SU-DHL-6 (cell line): ENCODE data around the gene CFAP251.

ENCODE experiments used
- H2AFZ ChIP-seq: fragments of 200-600 bp; sonication (generic); 2 replicates; pipeline ENCODE4 v1.6.1; 2014; ENCODE audit warnings: low read depth, mild to moderate bottlenecking, moderate library complexity, mixed read lengths, antibody characterized with exemption, low read length; ENCODE audit not compliant: severe bottlenecking
- H3F3A ChIP-seq: fragments of 200-600 bp; shearing (Covaris generic); 2 replicates; pipeline ENCODE4 v1.6.0; 2016; ENCODE audit warnings: antibody characterized with exemption, mild to moderate bottlenecking; ENCODE audit not compliant: insufficient read depth
- H3K27ac ChIP-seq: fragments of 200-600 bp; sonication (generic); 2 replicates; pipeline ENCODE4 v1.5.1; 2016; ENCODE audit warnings: low read depth, mild to moderate bottlenecking, low read length, moderate library complexity, mixed read lengths
- H3K27me3 ChIP-seq: fragments of 200-600 bp; sonication (generic), shearing (Covaris generic); 2 replicates; pipeline ENCODE4 v1.6.0; 2014; ENCODE audit warnings: mild to moderate bottlenecking, low read length
- H3K36me3 ChIP-seq: fragments of 200-600 bp; sonication (generic); 2 replicates; pipeline ENCODE4 v1.6.1; 2014; ENCODE audit warnings: mild to moderate bottlenecking, low read length, mixed read lengths
- H3K4me2 ChIP-seq: fragments of 300-600, 200-600 bp; shearing (Covaris generic), sonication (generic); 2 replicates; pipeline ENCODE4 v1.6.0; 2014; ENCODE audit warnings: low read length, low read depth, mild to moderate bottlenecking; ENCODE audit not compliant: poor library complexity, severe bottlenecking
- H3K4me3 ChIP-seq: fragments of 200-600 bp; sonication (generic); 2 replicates; pipeline ENCODE4 v1.5.1; 2014; ENCODE audit warnings: antibody characterized with exemption, low read length, mild to moderate bottlenecking, mixed read lengths; ENCODE audit not compliant: insufficient read depth, poor library complexity, severe bottlenecking
- H3K79me2 ChIP-seq: fragments of 200-600 bp; sonication (generic); 2 replicates; pipeline ENCODE4 v1.6.1; 2014; ENCODE audit warnings: mild to moderate bottlenecking, low read length, moderate library complexity; ENCODE audit not compliant: insufficient read depth
- H3K9ac ChIP-seq: fragments of 200-600 bp; sonication (generic); 2 replicates; pipeline ENCODE4 v1.7.0; 2014; ENCODE audit warnings: mild to moderate bottlenecking, low read length
- H3K9me2 ChIP-seq: fragments of 200-600 bp; sonication (generic); replicated peaks from 2 replicates; pipeline ENCODE4 v1.6.1; 2014; ENCODE audit warnings: low read length; ENCODE audit not compliant: insufficient read depth
- H3K9me3 ChIP-seq: fragments of 200-600 bp; sonication (generic); 2 replicates; pipeline ENCODE4 v1.6.1; 2014; ENCODE audit warnings: low read length, mixed read lengths; ENCODE audit not compliant: insufficient read depth
- H4K20me1 ChIP-seq: fragments of 200-600 bp; sonication (generic); 2 replicates; pipeline ENCODE4 v1.6.1; 2014; ENCODE audit warnings: low read depth, mild to moderate bottlenecking, antibody characterized with exemption, low read length, moderate library complexity, mixed read lengths
- EZH2phosphoT487 ChIP-seq: fragments of 200-600 bp; sonication (generic), shearing (Covaris generic); conservative IDR thresholded peaks from 2 replicates; pipeline ENCODE4 v1.6.1; 2018; ENCODE audit warnings: mild to moderate bottlenecking, antibody characterized with exemption, low read length, moderate library complexity, mixed read lengths
- TF ChIP-seq, protein P1 (sequence below): fragments of 200-600 bp; sonication (generic); IDR thresholded peaks from one replicate; pipeline ENCODE4 v1.5.1; 2017; ENCODE audit warnings: antibody characterized with exemption, mild to moderate bottlenecking, low read length, moderate library complexity; ENCODE audit not compliant: insufficient read depth, poor library complexity, severe bottlenecking

The CFAP251 gene

DNA sequence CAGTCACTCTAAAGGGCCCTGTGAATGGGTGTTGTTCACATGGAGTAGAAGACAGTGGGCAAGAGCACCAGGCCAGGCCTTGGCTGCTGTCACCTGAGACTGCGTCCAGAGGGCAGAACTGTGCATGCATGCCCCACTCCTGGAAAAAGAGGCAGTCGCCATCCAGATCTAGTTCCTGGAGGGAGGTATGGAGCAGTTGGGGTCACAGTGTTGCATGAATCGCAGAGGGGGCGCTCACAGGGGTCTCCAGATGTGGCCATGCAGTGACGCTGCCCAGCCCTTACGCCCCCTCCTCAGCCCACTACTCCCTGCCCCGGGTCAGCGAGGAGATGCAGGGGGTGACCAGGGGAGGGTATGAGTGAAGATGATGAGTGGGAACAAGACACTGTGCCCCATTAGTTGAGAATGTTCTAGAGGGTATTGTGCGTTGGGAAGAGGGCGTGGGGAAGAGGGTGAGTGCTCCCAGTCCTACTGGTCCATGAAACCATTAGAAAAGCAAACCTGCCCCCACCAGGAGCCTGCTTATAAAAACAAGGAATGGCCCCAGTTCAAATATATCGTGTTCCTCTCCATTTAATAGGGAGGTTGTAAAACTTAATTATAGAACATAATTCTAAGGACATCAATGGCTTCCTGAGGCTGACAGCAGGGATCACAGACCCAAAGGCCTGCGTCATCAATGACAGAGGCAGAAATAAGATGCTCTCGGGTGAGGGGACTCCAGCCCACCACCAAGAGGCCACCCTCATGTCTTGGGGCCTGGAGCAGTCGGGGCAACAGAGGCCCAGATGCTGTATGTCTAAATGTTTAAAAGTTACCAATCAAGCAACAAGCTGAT, 71.1 kb downstream of the CFAP251 start:
- Histone ChIP-seq H3K27me3 (no peaks in the 10 kb centered on the region), H3K9me3 (no peaks in the 10 kb centered on the region), H3K4me2 (peak overlapping the region; percentile 84), H3K9ac (peak overlapping the region; percentile 74), H3K27ac (peak overlapping the region; percentile 99), H3F3A (peaks cover 41% of the 10 kb centered on the region), H3K4me3 (no peak overlapping the region), H3K36me3 (no peaks in the 10 kb centered on the region), H3K9me2 (no peaks in the 10 kb centered on the region), H4K20me1 (no peaks in the 10 kb centered on the region), H3K79me2 (peaks cover 7% of the 10 kb centered on the region; the same call in 1 of the 2 replicates), H2AFZ (no peak overlapping the region)
- TF ChIP-seq, protein P1, sequence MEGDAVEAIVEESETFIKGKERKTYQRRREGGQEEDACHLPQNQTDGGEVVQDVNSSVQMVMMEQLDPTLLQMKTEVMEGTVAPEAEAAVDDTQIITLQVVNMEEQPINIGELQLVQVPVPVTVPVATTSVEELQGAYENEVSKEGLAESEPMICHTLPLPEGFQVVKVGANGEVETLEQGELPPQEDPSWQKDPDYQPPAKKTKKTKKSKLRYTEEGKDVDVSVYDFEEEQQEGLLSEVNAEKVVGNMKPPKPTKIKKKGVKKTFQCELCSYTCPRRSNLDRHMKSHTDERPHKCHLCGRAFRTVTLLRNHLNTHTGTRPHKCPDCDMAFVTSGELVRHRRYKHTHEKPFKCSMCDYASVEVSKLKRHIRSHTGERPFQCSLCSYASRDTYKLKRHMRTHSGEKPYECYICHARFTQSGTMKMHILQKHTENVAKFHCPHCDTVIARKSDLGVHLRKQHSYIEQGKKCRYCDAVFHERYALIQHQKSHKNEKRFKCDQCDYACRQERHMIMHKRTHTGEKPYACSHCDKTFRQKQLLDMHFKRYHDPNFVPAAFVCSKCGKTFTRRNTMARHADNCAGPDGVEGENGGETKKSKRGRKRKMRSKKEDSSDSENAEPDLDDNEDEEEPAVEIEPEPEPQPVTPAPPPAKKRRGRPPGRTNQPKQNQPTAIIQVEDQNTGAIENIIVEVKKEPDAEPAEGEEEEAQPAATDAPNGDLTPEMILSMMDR, result no peak
- no peak for TF ChIP-seq EZH2phosphoT487

DNA sequence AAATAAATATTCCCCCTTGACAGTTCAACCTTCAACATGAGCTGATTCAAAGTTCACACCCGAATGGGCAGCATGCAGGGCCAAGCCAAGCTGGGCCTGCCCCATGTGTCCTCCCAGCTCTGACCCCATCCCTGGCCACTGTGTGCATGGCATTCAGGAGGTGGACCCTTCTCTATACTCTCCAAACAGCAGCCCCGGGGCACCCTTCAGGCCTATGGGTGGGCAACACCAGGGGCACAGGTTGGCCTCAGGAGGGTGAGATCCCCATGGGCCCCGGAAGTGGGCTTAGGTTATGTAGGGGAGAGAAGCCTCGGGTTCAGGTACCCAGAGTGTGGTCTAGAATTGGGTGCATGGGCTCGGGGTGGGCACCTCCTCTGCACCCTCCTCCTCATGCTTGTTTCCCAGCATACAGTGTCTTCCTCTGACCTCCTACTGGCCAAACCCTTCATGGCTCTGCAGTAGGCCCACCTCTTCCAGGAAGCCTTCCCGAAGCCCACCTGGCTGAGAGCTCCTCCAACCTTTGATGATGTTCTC, 71.8 kb downstream of the CFAP251 start:
- TF ChIP-seq, protein P1, result no peak
- no peak for TF ChIP-seq EZH2phosphoT487

DNA sequence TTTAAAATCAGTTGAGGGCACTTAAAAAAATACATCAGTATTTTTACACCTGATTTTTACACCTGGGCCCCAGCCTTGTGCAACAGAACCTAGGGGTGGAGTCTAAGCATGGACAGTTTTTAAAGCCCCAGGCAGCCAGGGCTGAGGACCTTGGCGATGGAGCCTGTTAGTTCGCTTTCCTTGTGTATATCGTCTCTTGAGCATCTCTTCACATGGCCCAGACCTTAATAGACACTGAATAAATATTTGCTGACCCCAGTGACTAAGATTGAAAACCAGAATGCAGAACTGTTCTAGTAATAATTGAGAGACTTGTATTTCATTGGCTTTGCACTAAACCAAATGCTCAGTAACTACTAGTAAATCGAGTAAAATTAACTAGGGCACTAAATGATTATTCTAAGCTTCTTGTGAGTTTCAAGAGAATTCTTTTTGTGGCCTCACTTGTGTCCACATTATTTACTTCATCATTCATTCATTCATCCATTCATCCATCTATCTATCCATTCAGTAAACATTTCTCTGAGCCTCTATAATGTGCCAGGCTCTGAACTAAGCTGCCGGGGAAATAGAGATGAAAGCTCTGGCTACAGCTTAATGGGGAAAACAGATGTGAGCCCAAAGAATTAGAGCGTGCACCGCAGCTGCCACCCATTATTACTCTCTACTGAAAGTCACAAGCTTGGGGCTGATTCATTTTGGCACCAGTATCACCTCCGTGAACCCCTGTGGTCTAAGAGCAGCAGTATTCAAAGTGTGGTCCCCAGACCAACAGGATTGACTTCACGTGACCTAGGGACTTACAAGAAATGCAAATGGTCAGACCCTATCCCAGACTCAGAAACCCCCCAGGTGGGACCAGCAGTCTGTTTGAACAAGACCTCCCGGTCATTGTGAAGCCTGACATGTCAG, 72.6 kb downstream of the CFAP251 start:
- peak overlapping the region; percentile 74 for H3K9ac ChIP-seq
- 0 out of 2 replicates have a peak, but pooled peaks cover 4% of the 10 kb centered on the region for H3K36me3 ChIP-seq
- no peaks in the 10 kb centered on the region for H3K27me3 ChIP-seq
- H3K79me2 ChIP-seq, result peaks cover 19% of the 10 kb centered on the region
- peak overlapping the region; percentile 84 for H3K4me2 ChIP-seq
- no peak for TF ChIP-seq EZH2phosphoT487
- TF ChIP-seq, protein P1, result no peak
- H4K20me1 ChIP-seq, result no peaks in the 10 kb centered on the region
- H3K4me3 ChIP-seq, result peak overlapping the region; percentile 69
- H2AFZ ChIP-seq, result no peak overlapping the region
- no peaks in the 10 kb centered on the region for H3K9me2 ChIP-seq
- peak overlapping the region; percentile 99 for H3K27ac ChIP-seq
- peaks cover 48% of the 10 kb centered on the region for H3F3A ChIP-seq
- no peaks in the 10 kb centered on the region for H3K9me3 ChIP-seq

More for the DNA sequence above, 71.8 kb downstream of the CFAP251 start:
- Histone ChIP-seq H2AFZ (no peak overlapping the region), H3K4me3 (peak overlapping the region; percentile 2), H3K9ac (peak overlapping the region; percentile 74), H3K36me3 (0 out of 2 replicates have a peak, but pooled peaks cover 3% of the 10 kb centered on the region), H3K4me2 (peak overlapping the region; percentile 84), H3K9me2 (no peaks in the 10 kb centered on the region), H4K20me1 (no peaks in the 10 kb centered on the region), H3F3A (peaks cover 40% of the 10 kb centered on the region), H3K27me3 (no peaks in the 10 kb centered on the region), H3K27ac (peak overlapping the region; percentile 99), H3K9me3 (no peaks in the 10 kb centered on the region), H3K79me2 (peaks cover 11% of the 10 kb centered on the region)
